Gastrocnemius medialis (tissue), 4 donors: Measurements from ENCODE around the gene RASAL2.

ENCODE experiments used
- CTCF ChIP-seq, 5 experiments: fragments of 450-650 bp in 3 of 5; fragments of 200-600 bp in 2 of 5; sonication (generic) in 2 of 5; IDR thresholded peaks in 4 of 5; conservative IDR thresholded peaks in 1 of 5; 1 replicate in 4 of 5; 2 replicates in 1 of 5; pipeline ENCODE4 v1.5.1; 2016 to 2019; ENCODE audit warnings: antibody characterized with exemption in 5 of 5, mild to moderate bottlenecking in 3 of 5, moderate library complexity in 3 of 5
- POLR2A ChIP-seq, 2 donors: fragments of 450-650 bp; IDR thresholded peaks; one replicate each; pipeline ENCODE4 v1.6.1; 2017; ENCODE audit warnings: antibody characterized with exemption in 2 of 2, mild to moderate bottlenecking in 2 of 2, moderate library complexity in 2 of 2

- TF ChIP-seq CTCF (IDR thresholded peaks at IDR 0.05 in 4 of 5, conservative IDR thresholded peaks at IDR 0.05 in 1 of 5) (peak in 2 of 5 experiments; percentile 25 to 32), POLR2A (IDR thresholded peaks at IDR 0.05) (peak; percentile 23 to 28)
Observed at GRCh38 chr1:178093951-178094738, at the start of gene RASAL2.
